Hepatocyte (in vitro differentiated cells): ENCODE data around the gene UTRN. TPM values are rescaled to one million over a fixed set of nuclear protein-coding genes. Genes with fewer than 3 reads are reported as not detected.

Experiments used
- DNase-seq: peaks from one replicate; pipeline ENCODE4 v3.0.0-alpha.2; 2016; ENCODE audit warnings: low spot score
- H2AFZ ChIP-seq: fragments of 200-600 bp; sonication (generic); 2 replicates; pipeline ENCODE4 v1.6.0; 2016; ENCODE audit warnings: antibody characterized with exemption, mild to moderate bottlenecking
- H3K27ac ChIP-seq: fragments of 200-600 bp; sonication (generic); 2 replicates; pipeline ENCODE4 v1.5.1; 2016; ENCODE audit warnings: mild to moderate bottlenecking
- H3K27me3 ChIP-seq: fragments of 200-600 bp; sonication (generic); 2 replicates; pipeline ENCODE4 v1.6.1; 2016
- H3K36me3 ChIP-seq: fragments of 200-600 bp; sonication (generic); replicated peaks from 2 replicates; pipeline ENCODE4 v1.5.1; 2016; ENCODE audit warnings: low read depth; ENCODE audit not compliant: insufficient read depth
- H3K4me1 ChIP-seq: fragments of 200-600 bp; sonication (generic); 2 replicates; pipeline ENCODE4 v1.5.1; 2016; ENCODE audit warnings: mild to moderate bottlenecking, moderate library complexity; ENCODE audit not compliant: insufficient read depth
- H3K4me2 ChIP-seq: fragments of 200-600 bp; sonication (generic); 2 replicates; pipeline ENCODE4 v1.6.0; 2016
- H3K4me3 ChIP-seq: fragments of 200-600 bp; sonication (generic); 2 replicates; pipeline ENCODE4 v1.5.1; 2016; ENCODE audit warnings: mild to moderate bottlenecking
- H3K79me2 ChIP-seq: fragments of 200-600 bp; sonication (generic); 2 replicates; pipeline ENCODE4 v1.6.0; 2017; ENCODE audit warnings: mild to moderate bottlenecking
- H3K9me2 ChIP-seq: fragments of 200-600 bp; sonication (generic); replicated peaks from 2 replicates; pipeline ENCODE4 v1.6.0; 2017; ENCODE audit warnings: mild to moderate bottlenecking; ENCODE audit not compliant: insufficient read depth
- H3K9me3 ChIP-seq: fragments of 200-600 bp; sonication (generic); 2 replicates; pipeline ENCODE4 v1.5.1; 2016; ENCODE audit warnings: low read depth, mild to moderate bottlenecking
- H4K20me1 ChIP-seq: fragments of 200-600 bp; sonication (generic); 2 replicates; pipeline ENCODE4 v1.6.0; 2016; ENCODE audit warnings: mild to moderate bottlenecking; ENCODE audit not compliant: insufficient read depth, poor library complexity, severe bottlenecking
- EZH2 ChIP-seq: fragments of 200-600 bp; sonication (generic); IDR thresholded peaks from 2 replicates; pipeline ENCODE4 v1.6.1; 2016; ENCODE audit warnings: antibody characterized with exemption, mild to moderate bottlenecking, borderline replicate concordance
- EZH2phosphoT487 ChIP-seq: fragments of 200-600 bp; sonication (generic); IDR thresholded peaks from one replicate; pipeline ENCODE4 v1.6.1; 2018; ENCODE audit warnings: antibody characterized with exemption, mild to moderate bottlenecking, low read depth, moderate library complexity; ENCODE audit not compliant: unreplicated experiment, severe bottlenecking
- WGBS: methylation state at CpG from one replicate; pipeline ENCODE4 v1.1.6; 2016; ENCODE audit warnings: low lambda C conversion rate; ENCODE audit errors: missing lambda C conversion rate; 5-methylcytosine and 5-hydroxymethylcytosine counted together
- polyA plus RNA-seq: library from polyadenylated mRNA; unstranded; fragments of >200 nt; fragmentation: Nextera tagmentation; extraction: Ambion mirVana; gene quantifications from 2 replicates; pipeline ENCODE4 v1.2.1, GENCODE V29; 2016
- total RNA-seq: library from RNA; depleted of rRNA; stranded (reverse); fragments of >200 nt; gene quantifications from 2 replicates; pipeline ENCODE4 v1.2.3, GENCODE V29; 2014
- TF ChIP-seq, protein P1 (sequence below): fragments of 200-600 bp; sonication (generic); IDR thresholded peaks from 2 replicates; pipeline ENCODE4 v1.5.1; 2016; ENCODE audit warnings: antibody characterized with exemption, mild to moderate bottlenecking; ENCODE audit not compliant: poor library complexity

UTRN gene
- total and polyA plus RNA-seq, 2 experiments from 2014 or later: 33.1 to 112 TPM

- WGBS: 80% methylated on average over 3 of the region's 3 CpGs
- H4K20me1 ChIP-seq: no peaks in the 10 kb centered on the region
- peak overlapping the region; percentile 89 for H3K27ac ChIP-seq
- TF ChIP-seq EZH2: no peak
- TF ChIP-seq, protein P1, sequence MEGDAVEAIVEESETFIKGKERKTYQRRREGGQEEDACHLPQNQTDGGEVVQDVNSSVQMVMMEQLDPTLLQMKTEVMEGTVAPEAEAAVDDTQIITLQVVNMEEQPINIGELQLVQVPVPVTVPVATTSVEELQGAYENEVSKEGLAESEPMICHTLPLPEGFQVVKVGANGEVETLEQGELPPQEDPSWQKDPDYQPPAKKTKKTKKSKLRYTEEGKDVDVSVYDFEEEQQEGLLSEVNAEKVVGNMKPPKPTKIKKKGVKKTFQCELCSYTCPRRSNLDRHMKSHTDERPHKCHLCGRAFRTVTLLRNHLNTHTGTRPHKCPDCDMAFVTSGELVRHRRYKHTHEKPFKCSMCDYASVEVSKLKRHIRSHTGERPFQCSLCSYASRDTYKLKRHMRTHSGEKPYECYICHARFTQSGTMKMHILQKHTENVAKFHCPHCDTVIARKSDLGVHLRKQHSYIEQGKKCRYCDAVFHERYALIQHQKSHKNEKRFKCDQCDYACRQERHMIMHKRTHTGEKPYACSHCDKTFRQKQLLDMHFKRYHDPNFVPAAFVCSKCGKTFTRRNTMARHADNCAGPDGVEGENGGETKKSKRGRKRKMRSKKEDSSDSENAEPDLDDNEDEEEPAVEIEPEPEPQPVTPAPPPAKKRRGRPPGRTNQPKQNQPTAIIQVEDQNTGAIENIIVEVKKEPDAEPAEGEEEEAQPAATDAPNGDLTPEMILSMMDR: no peak
- TF ChIP-seq EZH2phosphoT487: no peak
- H2AFZ ChIP-seq: peak overlapping the region; percentile 36
- H3K36me3 ChIP-seq: no peaks in the 10 kb centered on the region
- H3K27me3 ChIP-seq: no peaks in the 10 kb centered on the region
- H3K4me2 ChIP-seq: peak overlapping the region; percentile 71
- no peak for DNase-seq
- no peak overlapping the region for H3K4me3 ChIP-seq
- no peaks in the 10 kb centered on the region for H3K9me3 ChIP-seq
- H3K79me2 ChIP-seq: no peaks in the 10 kb centered on the region
- no peaks in the 10 kb centered on the region for H3K9me2 ChIP-seq
- peaks cover 26% of the 10 kb centered on the region for H3K4me1 ChIP-seq
Observed at GRCh38 chr6:144263786-144264185, 21.3 kb upstream of the UTRN start.

- Histone ChIP-seq H3K27me3 (no peaks in the 10 kb centered on the region), H3K9me2 (no peaks in the 10 kb centered on the region), H3K79me2 (no peaks in the 10 kb centered on the region), H2AFZ (peak overlapping the region; percentile 36), H3K4me2 (peak overlapping the region; percentile 71), H3K9me3 (no peaks in the 10 kb centered on the region), H4K20me1 (no peaks in the 10 kb centered on the region), H3K4me1 (peaks cover 26% of the 10 kb centered on the region), H3K36me3 (no peaks in the 10 kb centered on the region), H3K27ac (peak overlapping the region; percentile 89), H3K4me3 (no peak overlapping the region)
- DNase-seq: peak; percentile 80
- TF ChIP-seq, protein P1: no peak
- TF ChIP-seq EZH2: no peak
- TF ChIP-seq EZH2phosphoT487: no peak
- 30% methylated on average over 7 of the region's 7 CpGs for WGBS
Observed at GRCh38 chr6:144264270-144265060, 20.7 kb upstream of the UTRN start.

GRCh38 chr6:144265061-144265357 lies 20.1 kb upstream of the UTRN start:
- Histone ChIP-seq H3K27ac (peak overlapping the region; percentile 89), H3K9me3 (no peaks in the 10 kb centered on the region), H3K27me3 (no peaks in the 10 kb centered on the region), H3K9me2 (no peaks in the 10 kb centered on the region), H3K4me1 (peaks cover 26% of the 10 kb centered on the region), H3K79me2 (no peaks in the 10 kb centered on the region), H3K4me2 (peak overlapping the region; percentile 71), H3K36me3 (no peaks in the 10 kb centered on the region), H4K20me1 (no peaks in the 10 kb centered on the region), H3K4me3 (no peak overlapping the region), H2AFZ (peak overlapping the region; percentile 36)
- 19% methylated on average over 4 of the region's 4 CpGs for WGBS
- TF ChIP-seq EZH2: no peak
- TF ChIP-seq, protein P1: no peak
- TF ChIP-seq EZH2phosphoT487: no peak
- peak; percentile 28 for DNase-seq
